HG02571 (cell line): ENCODE data around the gene PTPRK.

Experiments
- ATAC-seq: cut with Tn5 transposase; IDR thresholded peaks from one replicate; pipeline ENCODE4 v1.9.1; 2021; ENCODE audit warnings: mild to moderate bottlenecking, moderate library complexity; ENCODE audit not compliant: unreplicated experiment

PTPRK gene

GRCh38 chr6:128208078-128208477 lies 312.3 kb downstream of the PTPRK start:
- ATAC-seq, result no peak

GRCh38 chr6:128206610-128207426 lies 313.6 kb downstream of the PTPRK start:
- ATAC-seq, result no peak

- no peak for ATAC-seq
Measured at GRCh38 chr6:128204616-128205015, 315.8 kb downstream of the PTPRK start.

- no peak for ATAC-seq
Measured at GRCh38 chr6:128202169-128202765, 318.1 kb downstream of the PTPRK start.

- no peak for ATAC-seq
Measured at GRCh38 chr6:128200789-128201188, 319.6 kb downstream of the PTPRK start.

- no peak for ATAC-seq
Measured at GRCh38 chr6:128199461-128199860, 320.9 kb downstream of the PTPRK start.

GRCh38 chr6:128192972-128193371 lies 327.4 kb downstream of the PTPRK start:
- ATAC-seq, result no peak

- ATAC-seq, result no peak
Measured at GRCh38 chr6:128188678-128189077, 331.7 kb downstream of the PTPRK start.

- no peak for ATAC-seq
Measured at GRCh38 chr6:128186729-128187128, 333.7 kb downstream of the PTPRK start.

GRCh38 chr6:128179876-128180438 lies 340.4 kb downstream of the PTPRK start:
- no peak for ATAC-seq

GRCh38 chr6:128174724-128175123 lies 345.7 kb downstream of the PTPRK start:
- ATAC-seq, result no peak

GRCh38 chr6:128172752-128173682 lies 347.4 kb downstream of the PTPRK start:
- no peak for ATAC-seq

- ATAC-seq, result no peak
Measured at GRCh38 chr6:128172081-128172480, 348.3 kb downstream of the PTPRK start.

GRCh38 chr6:128171182-128171581 lies 349.2 kb downstream of the PTPRK start:
- ATAC-seq, result no peak

- no peak for ATAC-seq
Measured at GRCh38 chr6:128168244-128168643, 352.2 kb downstream of the PTPRK start.

GRCh38 chr6:128167552-128167951 lies 352.8 kb downstream of the PTPRK start:
- ATAC-seq, result no peak

- no peak for ATAC-seq
Measured at GRCh38 chr6:128164254-128164653, 356.1 kb downstream of the PTPRK start.

- ATAC-seq, result no peak
Measured at GRCh38 chr6:128162423-128162822, 358.0 kb downstream of the PTPRK start.

- ATAC-seq, result no peak
Measured at GRCh38 chr6:128161839-128162238, 358.6 kb downstream of the PTPRK start.

GRCh38 chr6:128161263-128161662 lies 359.1 kb downstream of the PTPRK start:
- ATAC-seq, result no peak

- ATAC-seq, result no peak
Measured at GRCh38 chr6:128158496-128158895, 361.9 kb downstream of the PTPRK start.
